K562 (cell line): ENCODE results near the gene FAM98C. TPM values are rescaled to one million over a fixed set of nuclear protein-coding genes. Genes with fewer than 3 reads are reported as not detected.

Experiments used
- ATAC-seq: fragments of 200-7000 bp; cut with Tn5 transposase; 3 replicates; pipeline ENCODE4 v1.9.1; 2020; ENCODE audit warnings: moderate library complexity
- BruUV-seq: library from RNA; stranded (reverse); fragments of 400-500 nt; replicated peaks from 2 replicates; lab custom pipeline; 2021; lab: Mats Ljungman, UMichigan
- CTCF ChIA-PET: fragments of 300-600 bp; formaldehyde crosslinking; extraction: SDS; loops from one replicate; lab custom pipeline; 2021; ENCODE audit warnings: low intra/inter-chr PET ratio; lab: Yijun Ruan, JAX
- POLR2A ChIA-PET: fragments of 300-600, 350-650 bp; sonication (Branson Sonifier 250); formaldehyde crosslinking; extraction: SDS; loops from one replicate; lab custom pipeline; 2021; ENCODE audit warnings: antibody characterized with exemption, inconsistent platforms; lab: Yijun Ruan, JAX
- DNase-seq, 4 experiments: peaks; one replicate each; pipeline versions ENCODE4 v3.0.0 to v3.0.0-alpha.2; 2011 to 2018; ENCODE audit warnings: low spot score in 3 of 4, mixed read lengths in 3 of 4; ENCODE audit errors: extremely low read depth in 1 of 4
- FAIRE-seq: peaks from 2 replicates; lab custom pipeline; 2011; peaks lifted over from hg19 to GRCh38; lab: Jason Lieb, UNC
- H2AFZ ChIP-seq: 2 replicates; pipeline ENCODE4 v1.6.0; 2011; ENCODE audit warnings: low read depth, low read length, control low read depth, inconsistent platforms
- H3K27ac ChIP-seq: fragments of 200-600 bp; 3 replicates; pipeline ENCODE4 v1.8.0; 2011; ENCODE audit warnings: low read depth, mild to moderate bottlenecking, control low read depth, inconsistent platforms, low read length, moderate library complexity, mixed read lengths; ENCODE audit errors: extremely low read depth
- H3K27me3 ChIP-seq, 2 experiments: fragments of 300-600 bp in 1 of 2; 2 replicates in 1 of 2; 3 replicates in 1 of 2; pipeline versions ENCODE4 v1.6.0 to v1.8.0; 2011; ENCODE audit warnings: inconsistent platforms in 2 of 2, low read length in 2 of 2, mild to moderate bottlenecking in 1 of 2, mixed read lengths in 1 of 2, moderate library complexity in 1 of 2; ENCODE audit not compliant: control insufficient read depth in 2 of 2, insufficient read depth in 2 of 2
- H3K36me3 ChIP-seq: fragments of 300-600 bp; 3 replicates; pipeline ENCODE4 v1.8.0; 2011; ENCODE audit warnings: mild to moderate bottlenecking, low read length, inconsistent platforms; ENCODE audit not compliant: control insufficient read depth, insufficient read depth
- H3K4me1 ChIP-seq, 2 experiments: fragments of 200-600 bp in 1 of 2; replicated peaks in 1 of 2; 2 replicates in 1 of 2; 3 replicates in 1 of 2; pipeline versions ENCODE4 v1.5.1 to v1.8.0; 2011; ENCODE audit warnings: inconsistent platforms in 2 of 2, low read length in 2 of 2, mild to moderate bottlenecking in 1 of 2, mixed read lengths in 1 of 2, moderate library complexity in 1 of 2; ENCODE audit not compliant: control insufficient read depth in 2 of 2, insufficient read depth in 2 of 2
- H3K4me2 ChIP-seq: 2 replicates; pipeline ENCODE4 v1.6.1; 2011; ENCODE audit warnings: low read length, control low read depth, inconsistent platforms, mixed read lengths; ENCODE audit not compliant: insufficient read depth
- H3K4me3 ChIP-seq: fragments of 200-600 bp; sonication (generic), shearing (Covaris generic); 2 replicates; pipeline ENCODE4 v1.5.1; 2016; ENCODE audit warnings: control low read depth, inconsistent platforms
- H3K79me2 ChIP-seq: fragments of 200-600 bp; 3 replicates; pipeline ENCODE4 v1.8.0; 2011; ENCODE audit warnings: low read length, inconsistent platforms; ENCODE audit not compliant: control insufficient read depth, insufficient read depth
- H3K9ac ChIP-seq, 2 experiments: 2 replicates each; pipeline versions ENCODE4 v1.6.0 to v1.6.1; 2011; ENCODE audit warnings: low read depth in 2 of 2, low read length in 2 of 2, control low read depth in 1 of 2, inconsistent platforms in 1 of 2, mild to moderate bottlenecking in 1 of 2, mixed read lengths in 1 of 2; ENCODE audit not compliant: insufficient read depth in 1 of 2
- H3K9me1 ChIP-seq: one replicate; pipeline ENCODE4 v1.6.0; 2011; ENCODE audit warnings: inconsistent platforms, mild to moderate bottlenecking, low read length, moderate library complexity; ENCODE audit not compliant: control insufficient read depth, insufficient read depth
- H3K9me3 ChIP-seq: replicated peaks from 2 replicates; pipeline ENCODE4 v1.5.1; 2011; ENCODE audit warnings: low read depth, low read length, inconsistent platforms; ENCODE audit not compliant: control insufficient read depth, insufficient read depth
- H4K20me1 ChIP-seq: replicated peaks from 2 replicates; pipeline ENCODE4 v1.6.1; 2011; ENCODE audit warnings: low read length, inconsistent platforms, mixed read lengths; ENCODE audit not compliant: control insufficient read depth, insufficient read depth
- ADNP ChIP-seq: fragments of 200-800 bp; sonication (Bioruptor generic); IDR thresholded peaks from 2 replicates; pipeline ENCODE4 v1.6.1; 2016; ENCODE audit warnings: missing genetic modification characterization, missing compliant biosample characterization
- ATF6 ChIP-seq: sonication (generic); formaldehyde crosslinking; IDR thresholded peaks from 2 replicates; pipeline ENCODE4 v1.4.0; 2020; ENCODE audit warnings: mild to moderate bottlenecking, missing genetic modification reagents
- CREB1 ChIP-seq, 2 experiments: sonication (generic) in 1 of 2; formaldehyde crosslinking in 1 of 2; IDR thresholded peaks; 2 replicates each; pipeline versions ENCODE4 v1.6.1 to v1.8.0; 2012 to 2022; ENCODE audit warnings: inconsistent platforms in 1 of 2, mild to moderate bottlenecking in 1 of 2, missing genetic modification reagents in 1 of 2, moderate library complexity in 1 of 2
- DACH1 ChIP-seq: fragments of 450-650 bp; IDR thresholded peaks from 2 replicates; pipeline ENCODE4 v1.6.1; 2018; ENCODE audit not compliant: partially characterized antibody
- EP300 ChIP-seq: IDR thresholded peaks from 2 replicates; pipeline ENCODE4 v1.6.1; 2012; ENCODE audit warnings: low read length, improper control_type of control experiment
- EWSR1 ChIP-seq: fragments of 450-650 bp; IDR thresholded peaks from 2 replicates; pipeline ENCODE4 v1.6.1; 2018; ENCODE audit warnings: borderline replicate concordance, mild to moderate bottlenecking, low read depth, moderate library complexity; ENCODE audit not compliant: partially characterized antibody
- KLF10 ChIP-seq: fragments of 250-450 bp; sonication (Bioruptor Pico); IDR thresholded peaks from 2 replicates; pipeline ENCODE4 v1.6.1; 2021; ENCODE audit warnings: matching md5 sums
- LEF1 ChIP-seq: fragments of 450-650 bp; IDR thresholded peaks from 2 replicates; pipeline ENCODE4 v1.6.1; 2016; ENCODE audit warnings: mild to moderate bottlenecking
- NCOR1 ChIP-seq: fragments of 450-650 bp; IDR thresholded peaks from 2 replicates; pipeline ENCODE4 v1.6.1; 2016; ENCODE audit warnings: mild to moderate bottlenecking, moderate library complexity
- PTRF ChIP-seq: fragments of 450-650 bp; IDR thresholded peaks from 2 replicates; pipeline ENCODE4 v1.6.1; 2016; ENCODE audit warnings: mild to moderate bottlenecking, missing genetic modification characterization, missing compliant biosample characterization
- RBM34 ChIP-seq: fragments of 200-400 bp; formaldehyde crosslinking; IDR thresholded peaks from 2 replicates; pipeline ENCODE4 v1.6.1; 2018; ENCODE audit warnings: low read length, borderline replicate concordance; ENCODE audit not compliant: insufficient read depth
- SMAD4 ChIP-seq: fragments of 250-450 bp; sonication (Bioruptor Pico); conservative IDR thresholded peaks from 2 replicates; pipeline ENCODE4 v1.8.0; 2021; ENCODE audit warnings: inconsistent platforms, mild to moderate bottlenecking, moderate library complexity
- SOX6 ChIP-seq: fragments of 450-650 bp; IDR thresholded peaks from 2 replicates; pipeline ENCODE4 v1.6.1; 2014; ENCODE audit warnings: mild to moderate bottlenecking
- TAF9B ChIP-seq: fragments of 450-650 bp; IDR thresholded peaks from 2 replicates; pipeline ENCODE4 v1.6.1; 2018; ENCODE audit warnings: mild to moderate bottlenecking; ENCODE audit not compliant: partially characterized antibody
- XRCC3 ChIP-seq: fragments of 450-650 bp; IDR thresholded peaks from 2 replicates; pipeline ENCODE4 v1.6.1; 2017; ENCODE audit warnings: mild to moderate bottlenecking, moderate library complexity
- ZKSCAN1 ChIP-seq: fragments of 150-350 bp; IDR thresholded peaks from 2 replicates; pipeline ENCODE4 v1.6.1; 2016; ENCODE audit warnings: low read depth, low read length
- ZNF121 ChIP-seq: sonication (generic); formaldehyde crosslinking; conservative IDR thresholded peaks from 2 replicates; pipeline ENCODE4 v1.8.0; 2022; ENCODE audit warnings: missing genetic modification reagents
- ZNF253 ChIP-seq: fragments of 250-450 bp; sonication (Bioruptor Pico); conservative IDR thresholded peaks from 2 replicates; pipeline ENCODE4 v1.6.1; 2021; ENCODE audit warnings: mild to moderate bottlenecking
- WGBS: fragments of 100-300 bp; shearing (Covaris generic); methylation state at CpG from one replicate; pipeline ENCODE4 v1.1.6; 2016; ENCODE audit warnings: low coverage, mixed read lengths; ENCODE audit not compliant: insufficient coverage; ENCODE audit errors: missing lambda C conversion rate; 5-methylcytosine and 5-hydroxymethylcytosine counted together
- in situ Hi-C: fragments of 300-500 bp; cut with MboI; formaldehyde crosslinking; loops from 4 replicates; pipeline ENCODE4 v1.15.0; 2018; ENCODE audit warnings: inconsistent platforms, mixed read lengths
- intact Hi-C: fragments of 100-400 bp; cut with micrococcal nuclease; formaldehyde crosslinking; loops from 2 replicates; pipeline ENCODE4 v1.14.2; 2022
- polyA plus RNA-seq, 8 experiments: library from polyadenylated mRNA; depleted of rRNA in 4 of 8; stranded (reverse) in 5 of 8; unstranded in 3 of 8; fragments of >200 nt; fragmentation: Nextera tagmentation in 2 of 8; fragmentation: Illumina TruSeq in 1 of 8; extraction: Ambion mirVana in 2 of 8; extraction: Trizol in 1 of 8; gene quantifications; 2 replicates each; pipeline versions ENCODE4 v1.2.1 to v1.2.3, GENCODE V29; 2011 to 2014; ENCODE audit warnings: inconsistent platforms in 1 of 8, missing spikeins in 1 of 8
- total RNA-seq, 7 experiments: library from RNA; depleted of rRNA in 6 of 7; stranded (reverse); fragments of >200 nt in 6 of 7; fragmentation: Illumina TruSeq in 2 of 7; extraction: Trizol in 2 of 7; gene quantifications; 2 replicates each; pipeline versions ENCODE4 v1.2.1 to v1.2.3, GENCODE V29; 2011 to 2021; ENCODE audit warnings: low replicate concordance in 1 of 7
- TF ChIP-seq, protein P1 (sequence below): conservative IDR thresholded peaks from 2 replicates; pipeline ENCODE4 v1.6.1; 2011; ENCODE audit warnings: low read depth, mild to moderate bottlenecking, low read length; ENCODE audit not compliant: control insufficient read depth
- TF ChIP-seq, protein P2 (sequence below): sonication (generic); formaldehyde crosslinking; IDR thresholded peaks from 2 replicates; pipeline ENCODE4 v1.8.0; 2022; ENCODE audit warnings: missing genetic modification reagents, mild to moderate bottlenecking, moderate library complexity, borderline replicate concordance

Gene FAM98C
- total and polyA plus RNA-seq, 9 of the 15 experiments (the other 6 are each of a cell fraction or from before 2014, with no cell fraction given), result 1.7 to 43.8 (median 13.7) TPM

DNA sequence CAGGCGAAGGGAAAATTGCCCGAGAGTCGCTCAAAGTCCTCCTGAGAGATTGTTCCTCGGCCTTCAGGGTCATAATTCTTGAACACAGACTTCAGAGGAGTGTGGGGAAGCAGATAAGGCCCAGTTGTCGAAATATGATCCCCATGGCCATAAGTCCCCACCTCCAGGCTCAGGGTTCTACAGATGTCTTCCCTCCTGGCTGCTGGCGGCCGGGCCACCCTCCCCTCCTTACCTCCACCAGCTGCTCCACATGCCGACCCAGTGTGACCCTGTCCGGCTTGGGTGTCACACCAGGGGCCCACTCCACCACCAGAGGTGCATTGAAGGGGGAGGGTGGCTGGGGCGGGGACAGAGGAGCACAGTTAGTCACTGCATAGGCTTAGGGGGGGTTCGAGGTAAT lies 10.1 kb downstream of the FAM98C start:
- ATAC-seq, result peak; percentile 90
- Histone ChIP-seq H4K20me1 (no peaks in the 10 kb centered on the region), H3K27me3 (no peaks in the 10 kb centered on the region), H3K4me1 (peaks cover 42 to 59% of the 10 kb centered on the region in 2 experiments), H3K4me2 (peak overlapping the region; percentile 70), H3K79me2 (no peaks in the 10 kb centered on the region), H3K9ac (peak overlapping the region; percentile 0 to 89; a peak in 3 of 4 replicates), H3K27ac (peak overlapping the region; percentile 58), H2AFZ (peak overlapping the region; percentile 28), H3K36me3 (peaks cover 5% of the 10 kb centered on the region; the same call in 2 of the 3 replicates), H3K9me3 (no peaks in the 10 kb centered on the region), H3K9me1 (peaks cover 2% of the 10 kb centered on the region), H3K4me3 (no peak overlapping the region)
- in situ Hi-C loops, result no loop called here
- intact Hi-C loops, result loop anchor here (5.0 kb wide), 1 partner anchor 94 kb away; no protein-coding TSS in a partner anchor
- DNase-seq, result peak; percentile 64 to 94 (median 81)
- ChIA-PET CTCF (no interaction called here), POLR2A (interaction anchor here (0.6 to 3.3 kb wide), 6 partner anchors 9 to 247 kb away, joined by 3 to 30 read pairs (median 4); partner anchors contain the start of gene FAM98C)
- peak; percentile 97 for FAIRE-seq
- 2% methylated on average over 9 of the region's 11 CpGs for WGBS
- no TSS peak for BruUV-seq
- TF ChIP-seq, protein P1, sequence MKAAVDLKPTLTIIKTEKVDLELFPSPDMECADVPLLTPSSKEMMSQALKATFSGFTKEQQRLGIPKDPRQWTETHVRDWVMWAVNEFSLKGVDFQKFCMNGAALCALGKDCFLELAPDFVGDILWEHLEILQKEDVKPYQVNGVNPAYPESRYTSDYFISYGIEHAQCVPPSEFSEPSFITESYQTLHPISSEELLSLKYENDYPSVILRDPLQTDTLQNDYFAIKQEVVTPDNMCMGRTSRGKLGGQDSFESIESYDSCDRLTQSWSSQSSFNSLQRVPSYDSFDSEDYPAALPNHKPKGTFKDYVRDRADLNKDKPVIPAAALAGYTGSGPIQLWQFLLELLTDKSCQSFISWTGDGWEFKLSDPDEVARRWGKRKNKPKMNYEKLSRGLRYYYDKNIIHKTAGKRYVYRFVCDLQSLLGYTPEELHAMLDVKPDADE, result peak; percentile 78; the same call in 1 of the 2 replicates
- TF ChIP-seq KLF10 (CRISPR knock-in tag), result no peak
- no peak for TF ChIP-seq ATF6 (CRISPR knock-in tag)
- TF ChIP-seq ZNF253 (CRISPR knock-in tag), result no peak
- TF ChIP-seq DACH1, result peak; percentile 88
- no peak; the same call in 1 of the 2 replicates for TF ChIP-seq CREB1 (IDR thresholded peaks at IDR 0.05)
- no peak for TF ChIP-seq CREB1 (CRISPR knock-in tag; IDR thresholded peaks at IDR 0.05)
- TF ChIP-seq ZNF121, result no peak; the same call in 1 of the 2 replicates
- no peak for TF ChIP-seq TAF9B
- TF ChIP-seq XRCC3, result no peak
- TF ChIP-seq EP300, result peak; percentile 79
- 0 out of 2 replicates have a peak, but pooled peaks have one; percentile 8 for TF ChIP-seq ZKSCAN1
- peak; percentile 75 for TF ChIP-seq SOX6
- peak; percentile 82 for TF ChIP-seq LEF1
- TF ChIP-seq, protein P2, sequence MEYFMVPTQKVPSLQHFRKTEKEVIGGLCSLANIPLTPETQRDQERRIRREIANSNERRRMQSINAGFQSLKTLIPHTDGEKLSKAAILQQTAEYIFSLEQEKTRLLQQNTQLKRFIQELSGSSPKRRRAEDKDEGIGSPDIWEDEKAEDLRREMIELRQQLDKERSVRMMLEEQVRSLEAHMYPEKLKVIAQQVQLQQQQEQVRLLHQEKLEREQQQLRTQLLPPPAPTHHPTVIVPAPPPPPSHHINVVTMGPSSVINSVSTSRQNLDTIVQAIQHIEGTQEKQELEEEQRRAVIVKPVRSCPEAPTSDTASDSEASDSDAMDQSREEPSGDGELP (CRISPR knock-in tag), result peak; percentile 97
- no peak for TF ChIP-seq ADNP (tag)
- TF ChIP-seq NCOR1, result peak; percentile 88
- TF ChIP-seq PTRF, result no peak
- no peak for TF ChIP-seq EWSR1
- no peak for TF ChIP-seq RBM34
- peak; percentile 54; the same call in 1 of the 2 replicates for TF ChIP-seq SMAD4 (CRISPR knock-in tag)
